HG03439 (cell line): ENCODE measurements around the gene DDX52.

Experiments used
- ATAC-seq: cut with Tn5 transposase; IDR thresholded peaks from one replicate; pipeline ENCODE4 v1.9.1; 2021; ENCODE audit warnings: mild to moderate bottlenecking, moderate library complexity; ENCODE audit not compliant: unreplicated experiment

Gene DDX52

DNA sequence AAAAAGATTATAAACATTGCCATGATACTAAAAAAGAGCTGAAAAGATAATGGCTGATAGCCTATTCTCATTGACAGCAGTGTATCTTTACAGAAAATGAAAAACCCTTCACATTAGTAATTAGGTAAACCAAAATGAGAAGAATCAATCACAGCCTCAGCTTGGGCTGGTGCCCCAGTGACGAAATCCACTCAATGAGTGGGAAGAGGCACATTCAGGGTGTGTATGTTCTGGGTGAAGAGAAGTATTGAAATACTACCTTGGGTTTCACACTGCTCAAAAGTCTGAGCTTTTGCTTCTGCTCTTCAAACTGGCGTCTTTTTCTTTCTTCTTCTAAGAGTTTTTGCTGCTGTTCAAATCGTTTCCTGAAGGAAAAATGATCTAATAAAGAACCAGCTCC lies 58.2 kb downstream of the DDX52 start:
- no peak for ATAC-seq

DNA sequence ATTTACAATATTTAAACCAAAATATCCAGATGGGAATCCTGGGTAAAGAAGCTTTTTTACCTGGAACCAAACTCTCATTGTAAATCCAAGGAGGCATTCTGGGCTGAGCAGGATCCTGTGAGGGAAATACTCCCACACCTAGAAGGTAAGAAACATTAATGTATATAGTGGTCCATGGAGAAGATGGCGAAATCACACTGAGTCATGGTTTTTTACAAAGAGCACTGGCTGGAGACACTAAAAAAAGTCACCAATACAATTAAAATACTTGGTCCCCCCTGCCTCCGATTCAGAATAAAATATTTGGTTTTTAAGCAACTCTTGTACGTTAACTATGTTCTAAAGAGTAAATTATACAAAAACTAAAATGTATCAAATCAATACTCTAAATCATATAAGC lies 67.0 kb downstream of the DDX52 start:
- no peak for ATAC-seq

DNA sequence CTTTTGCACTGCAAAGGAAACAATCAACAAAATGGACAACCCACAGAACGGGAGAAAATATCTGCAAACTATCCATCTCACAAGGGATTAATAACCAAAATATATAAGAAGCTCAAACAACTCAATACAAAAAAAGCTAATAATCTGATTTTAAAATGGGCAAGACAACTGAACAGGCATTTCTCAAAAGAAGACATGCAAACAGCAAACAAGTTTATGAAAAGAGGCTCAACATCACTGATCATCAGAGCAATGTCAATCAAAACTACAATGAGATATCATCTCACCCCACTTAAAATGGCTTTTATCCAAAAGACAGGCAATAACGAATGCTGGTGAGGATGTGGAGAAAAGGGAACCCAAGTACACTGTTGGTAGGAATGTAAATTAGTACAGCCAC lies 68.8 kb downstream of the DDX52 start:
- no peak for ATAC-seq

DNA sequence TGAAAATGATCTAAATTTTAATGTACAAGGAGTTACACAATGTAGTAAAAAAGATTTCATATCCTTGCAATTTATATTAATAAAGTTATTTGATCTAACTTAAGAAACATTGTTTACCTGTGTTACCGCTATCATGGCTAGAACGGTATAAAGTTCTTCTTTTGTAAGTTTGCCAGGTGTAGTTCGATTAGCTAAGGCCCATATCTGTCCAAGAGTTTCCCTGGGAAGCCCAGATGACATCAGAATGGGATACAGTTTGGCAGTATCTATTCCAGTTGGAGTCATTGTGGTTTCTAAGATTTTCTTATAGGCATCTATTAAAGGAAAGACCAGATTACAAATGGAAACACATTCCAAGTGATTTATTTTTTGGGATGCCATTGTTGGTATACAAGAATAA lies 71.6 kb downstream of the DDX52 start:
- ATAC-seq, result no peak

DNA sequence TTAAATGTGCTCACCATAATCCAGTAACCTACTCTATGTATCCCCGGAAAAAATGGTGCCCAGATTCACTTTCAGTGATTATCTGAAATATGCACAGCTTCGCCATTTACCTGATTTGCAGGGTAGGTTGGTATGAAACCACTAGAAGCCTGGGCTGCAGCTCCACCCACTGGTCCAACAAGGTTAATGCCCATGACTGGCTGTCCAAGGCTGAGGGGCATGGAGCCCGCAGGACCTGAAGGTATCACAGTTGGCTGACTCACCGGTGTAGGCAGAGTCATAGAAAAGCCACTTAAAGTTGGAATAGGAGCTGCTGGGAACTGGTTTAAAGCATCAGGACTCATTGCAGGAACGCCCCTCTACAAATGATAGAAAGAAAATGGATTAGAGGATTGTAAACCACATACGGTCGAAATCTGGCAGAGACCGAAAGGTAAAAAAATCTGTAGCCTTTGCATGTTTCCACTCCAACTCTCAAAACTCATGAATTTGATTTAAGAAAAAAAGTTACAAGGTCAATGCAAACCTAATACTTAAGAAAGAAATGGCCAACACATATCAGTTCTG lies 72.6 kb downstream of the DDX52 start:
- ATAC-seq, result no peak

DNA sequence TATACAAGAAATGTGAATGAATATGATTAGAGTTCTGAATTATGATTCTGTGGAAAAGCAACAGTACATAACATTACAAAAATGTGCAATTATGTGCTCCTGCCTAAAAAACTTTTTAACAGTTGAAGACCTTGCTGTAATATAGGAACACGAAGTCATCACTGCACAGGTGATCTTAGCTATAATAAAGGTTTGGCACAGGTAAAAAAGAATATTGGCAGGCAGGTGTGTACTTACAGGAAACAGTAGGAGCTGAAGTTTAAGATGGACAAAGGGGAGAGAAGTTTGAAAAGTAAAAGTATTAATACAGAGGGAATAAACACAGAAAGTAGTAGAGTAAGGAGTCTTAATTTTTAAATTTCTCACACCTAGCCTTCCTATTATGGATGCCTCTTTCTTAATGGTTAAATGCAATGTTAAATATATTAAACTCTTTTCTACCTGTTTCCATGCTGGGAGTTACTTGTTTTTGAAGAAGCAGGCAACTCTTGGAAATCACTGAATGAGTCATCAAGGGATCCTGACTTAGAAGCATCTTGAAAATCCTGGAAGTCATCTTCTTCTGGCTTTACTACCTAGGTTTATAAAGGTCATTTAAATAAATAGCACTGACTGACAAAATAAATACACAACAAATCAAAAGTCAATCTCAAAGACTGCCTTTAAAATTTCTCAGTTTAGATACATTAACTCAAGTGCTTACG lies 74.7 kb downstream of the DDX52 start:
- ATAC-seq, result no peak

DNA sequence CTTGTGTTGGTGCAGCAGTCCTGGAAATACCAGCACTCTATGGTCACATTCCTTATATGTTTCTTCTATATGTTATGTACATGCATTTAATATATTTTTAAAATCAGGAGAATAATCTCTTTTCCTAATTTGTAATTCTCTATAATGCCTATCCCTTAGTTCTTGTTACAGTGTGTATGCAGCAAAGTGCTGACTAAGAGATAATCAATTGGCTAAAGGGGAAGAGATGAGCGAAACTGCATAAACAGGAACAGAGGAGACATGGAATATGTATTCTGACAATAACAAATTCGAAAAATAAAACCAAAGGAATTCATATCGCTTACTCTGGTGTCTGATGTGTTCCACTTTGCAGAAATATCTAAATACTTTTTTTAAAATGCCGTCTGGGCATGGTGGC lies 75.7 kb downstream of the DDX52 start:
- ATAC-seq, result no peak

DNA sequence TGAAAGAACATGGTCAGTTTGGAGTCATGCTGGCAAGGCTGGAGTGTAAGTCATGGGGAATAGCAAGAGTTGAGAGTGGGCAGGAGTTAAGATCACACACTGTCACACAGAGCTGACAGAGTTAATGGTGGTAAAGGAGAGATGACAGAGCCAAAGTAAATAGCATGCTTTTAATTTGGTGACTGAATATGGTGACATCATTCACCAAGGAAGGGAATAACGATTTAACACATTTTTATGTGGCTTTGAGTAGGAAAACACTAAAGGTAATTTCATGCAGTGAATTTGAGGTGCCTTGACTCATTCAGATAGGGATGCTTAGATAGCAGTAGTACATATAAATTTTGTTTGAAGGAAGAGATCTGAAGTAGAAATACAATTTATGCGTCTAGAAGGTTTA lies 76.1 kb downstream of the DDX52 start:
- no peak for ATAC-seq

DNA sequence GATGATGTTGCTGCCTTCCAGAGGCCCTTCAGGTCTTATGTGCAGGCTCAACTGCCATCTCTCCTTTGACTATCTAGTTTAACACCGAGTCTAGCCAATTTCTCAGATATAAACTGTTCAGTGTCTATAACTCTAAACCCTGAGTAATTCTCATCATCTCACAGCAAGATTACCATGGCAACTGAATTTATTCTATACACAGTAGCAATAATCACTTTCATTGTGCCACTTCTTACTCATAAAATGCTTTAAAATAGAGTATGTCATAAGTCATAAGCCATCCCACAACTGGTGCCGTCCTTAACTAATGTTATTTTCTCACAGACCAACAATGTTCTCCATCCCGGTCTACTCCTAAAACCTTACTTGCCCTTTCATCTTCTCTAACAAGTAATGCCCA lies 79.0 kb downstream of the DDX52 start:
- ATAC-seq, result no peak

DNA sequence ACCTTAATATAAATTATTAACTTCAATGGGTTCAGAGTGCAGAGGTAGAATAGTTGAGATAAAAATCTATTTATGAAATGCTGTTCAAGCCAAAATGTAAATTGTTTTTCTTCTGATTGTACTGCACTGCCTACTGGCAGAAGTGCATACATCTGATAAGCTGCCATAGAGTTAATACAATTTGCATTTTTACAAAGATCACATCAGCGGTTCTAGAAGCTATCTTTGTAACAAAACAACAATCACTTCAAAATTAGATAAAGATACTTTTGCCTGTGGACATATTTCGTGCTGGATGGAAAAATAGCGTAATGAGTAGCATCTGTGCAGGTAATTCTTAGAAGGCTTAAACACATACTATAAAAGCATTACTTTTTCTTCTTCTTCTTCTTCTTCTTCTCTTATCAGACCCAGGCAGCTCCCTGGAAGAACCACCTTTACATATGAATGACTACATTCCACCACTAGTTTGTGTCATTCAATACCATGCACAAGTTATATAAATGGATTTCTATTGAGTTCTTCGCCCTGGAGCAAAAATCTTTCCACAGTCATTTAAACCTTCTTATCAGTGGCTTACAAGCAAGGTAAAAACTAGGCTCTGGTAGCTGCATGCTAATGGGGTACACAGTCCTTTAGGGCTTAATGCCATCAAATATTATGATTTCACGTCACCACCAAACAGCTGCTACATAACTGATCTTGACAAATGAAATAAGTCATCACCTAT lies 81.1 kb downstream of the DDX52 start:
- ATAC-seq, result no peak
